Measurements from ENCODE around the gene PHF20. TPM values are rescaled to one million over a fixed set of nuclear protein-coding genes. Genes with fewer than 3 reads are reported as not detected.
"Not testable (repeated sequence)": the region's sequence is repeated elsewhere in the genome, so short reads cannot be mapped to it uniquely, and the experiment has no call there.

PHF20 gene
- total RNA-seq, 1 experiment from 2014 or later, result 47.2 TPM

- DNase-seq (ENCODE audit: low spot score), result no peak
Measured at GRCh38 chr20:35839904-35840303, 68.1 kb downstream of the PHF20 start.

- DNase-seq (ENCODE audit: low spot score), result no peak
Measured at GRCh38 chr20:35840421-35840820, 68.6 kb downstream of the PHF20 start.

- no peak for DNase-seq (ENCODE audit: low spot score)
Measured at GRCh38 chr20:35842361-35842760, 70.5 kb downstream of the PHF20 start.

- DNase-seq (ENCODE audit: low spot score), result not testable (repeated sequence)
Measured at GRCh38 chr20:35843894-35844293, 72.1 kb downstream of the PHF20 start.

- DNase-seq (ENCODE audit: low spot score), result no peak
Measured at GRCh38 chr20:35845561-35845960, 73.7 kb downstream of the PHF20 start.

GRCh38 chr20:35849706-35850105 is 77.9 kb downstream of the PHF20 start:
- DNase-seq (ENCODE audit: low spot score), result no peak

- not testable (repeated sequence) for DNase-seq (ENCODE audit: low spot score)
Measured at GRCh38 chr20:35851659-35852058, 79.8 kb downstream of the PHF20 start.

- no peak for DNase-seq (ENCODE audit: low spot score)
Measured at GRCh38 chr20:35854713-35855348, 83.0 kb downstream of the PHF20 start.

GRCh38 chr20:35855641-35856040 is 83.8 kb downstream of the PHF20 start:
- DNase-seq (ENCODE audit: low spot score), result not testable (repeated sequence)

- no peak for DNase-seq (ENCODE audit: low spot score)
Measured at GRCh38 chr20:35856866-35857265, 85.1 kb downstream of the PHF20 start.

GRCh38 chr20:35866418-35867202 is 94.8 kb downstream of the PHF20 start:
- DNase-seq (ENCODE audit: low spot score), result no peak

GRCh38 chr20:35870541-35871258 is 98.9 kb downstream of the PHF20 start:
- no peak for DNase-seq (ENCODE audit: low spot score)

- DNase-seq (ENCODE audit: low spot score), result no peak
Measured at GRCh38 chr20:35871259-35871771, 99.5 kb downstream of the PHF20 start.

GRCh38 chr20:35876033-35876320 is 104.2 kb downstream of the PHF20 start:
- DNase-seq (ENCODE audit: low spot score), result no peak

GRCh38 chr20:35877611-35878010 is 105.8 kb downstream of the PHF20 start:
- DNase-seq (ENCODE audit: low spot score), result no peak

GRCh38 chr20:35878113-35878625 is 106.4 kb downstream of the PHF20 start:
- no peak for DNase-seq (ENCODE audit: low spot score)

- no peak for DNase-seq (ENCODE audit: low spot score)
Measured at GRCh38 chr20:35881676-35882075, 109.9 kb downstream of the PHF20 start.

- DNase-seq (ENCODE audit: low spot score), result not testable (repeated sequence)
Measured at GRCh38 chr20:35882427-35883161, 110.8 kb downstream of the PHF20 start.

GRCh38 chr20:35883336-35883777 is 111.5 kb downstream of the PHF20 start:
- DNase-seq (ENCODE audit: low spot score), result no peak

- peak; percentile 94 for DNase-seq (ENCODE audit: low spot score)
Measured at GRCh38 chr20:35883778-35884540, 112.1 kb downstream of the PHF20 start.

GRCh38 chr20:35884541-35884865 is 112.7 kb downstream of the PHF20 start:
- DNase-seq (ENCODE audit: low spot score), result no peak
